HG03442 (cell line): ENCODE data around the gene YPEL3.

Experiments
- ATAC-seq: cut with Tn5 transposase; IDR thresholded peaks from one replicate; pipeline ENCODE4 v1.9.1; 2021; ENCODE audit warnings: mild to moderate bottlenecking, moderate library complexity; ENCODE audit not compliant: unreplicated experiment

The YPEL3 gene

DNA sequence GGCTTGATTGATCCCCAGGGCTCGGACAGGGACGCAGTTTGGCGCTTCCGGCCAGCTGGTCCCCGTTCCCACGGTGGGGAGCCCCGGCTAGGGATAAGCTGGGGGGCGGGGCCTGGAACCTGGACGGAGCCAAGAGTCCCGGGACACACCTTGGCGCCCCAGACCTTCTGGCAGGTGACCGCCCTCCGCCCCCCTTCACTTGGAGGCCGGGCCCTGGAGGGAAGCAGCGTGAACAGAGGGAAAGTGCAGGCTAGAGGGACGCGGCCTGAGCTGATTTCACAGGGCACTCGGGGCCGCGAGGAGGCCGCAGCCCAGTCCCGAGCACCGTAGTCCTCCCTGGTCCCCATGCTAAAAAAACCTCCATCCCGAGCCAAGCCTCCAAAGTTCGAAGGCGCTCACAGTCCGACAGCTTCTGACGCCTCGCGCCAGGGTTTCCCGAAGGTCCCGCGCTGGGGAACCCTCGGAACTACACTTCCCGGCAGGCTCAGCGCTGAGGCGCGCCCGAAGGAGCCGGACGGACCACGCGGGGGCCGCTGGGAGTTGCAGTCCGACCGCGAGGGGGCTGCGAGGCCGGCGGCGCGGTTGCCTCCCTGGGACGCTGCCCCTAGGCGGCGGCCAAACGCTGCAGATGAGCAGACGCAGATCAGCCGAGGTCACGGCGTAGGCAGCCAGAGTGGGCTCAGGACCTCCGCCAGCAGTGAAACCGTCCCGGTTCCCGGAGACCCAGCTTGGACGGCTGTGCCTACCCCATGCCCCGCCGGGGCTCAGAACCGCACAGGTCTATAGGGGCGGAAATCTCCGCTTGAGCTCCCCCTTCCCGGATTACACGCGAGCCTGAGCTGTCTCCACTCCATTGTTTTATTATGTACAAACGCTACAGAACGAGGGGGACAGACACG is 4.3 kb downstream of the YPEL3 start, which contains the start of gene TBX6:
Gene TBX6 (minus strand): TSS at position 451 of the 899 bp plus-strand sequence. CDS start 731 bp downstream, outside the sequence.
- peak; percentile 59 for ATAC-seq

DNA sequence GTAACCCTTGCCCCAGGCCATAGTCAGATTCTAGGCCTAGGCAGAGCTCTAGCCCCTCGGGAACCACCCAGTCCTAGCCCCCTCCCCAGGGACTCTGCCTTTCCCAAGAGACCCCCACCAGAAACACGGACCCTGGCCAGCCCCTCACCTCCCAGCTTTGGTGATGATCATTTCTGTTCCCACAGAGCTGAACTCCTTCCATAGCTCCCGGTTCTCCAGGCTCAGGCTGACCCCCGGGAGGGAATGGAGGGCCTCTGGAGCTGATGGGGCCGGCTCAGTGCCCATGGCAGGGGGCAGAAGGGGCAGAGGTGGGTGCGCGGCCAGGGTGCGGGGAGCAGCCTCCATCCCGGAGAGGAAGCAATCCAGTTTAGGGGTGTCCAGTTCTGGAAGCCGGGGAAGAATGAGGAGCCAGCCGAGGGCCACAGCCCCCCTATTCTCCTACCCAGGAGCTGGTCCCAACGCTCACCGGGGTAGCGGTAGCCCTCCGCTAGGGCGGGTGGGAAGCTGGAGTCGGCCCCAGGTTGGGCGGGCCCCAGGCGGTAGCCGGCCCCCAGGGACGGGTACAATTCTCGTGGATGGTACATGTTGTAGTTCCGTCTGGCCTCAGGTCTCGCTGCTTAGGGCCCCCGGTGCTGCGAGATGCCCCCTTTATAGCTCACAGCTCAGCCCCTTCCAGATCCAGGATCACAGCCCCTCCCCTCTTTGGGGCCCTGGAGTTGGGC is 5.2 kb downstream of the YPEL3 start:
- ATAC-seq, result no peak

DNA sequence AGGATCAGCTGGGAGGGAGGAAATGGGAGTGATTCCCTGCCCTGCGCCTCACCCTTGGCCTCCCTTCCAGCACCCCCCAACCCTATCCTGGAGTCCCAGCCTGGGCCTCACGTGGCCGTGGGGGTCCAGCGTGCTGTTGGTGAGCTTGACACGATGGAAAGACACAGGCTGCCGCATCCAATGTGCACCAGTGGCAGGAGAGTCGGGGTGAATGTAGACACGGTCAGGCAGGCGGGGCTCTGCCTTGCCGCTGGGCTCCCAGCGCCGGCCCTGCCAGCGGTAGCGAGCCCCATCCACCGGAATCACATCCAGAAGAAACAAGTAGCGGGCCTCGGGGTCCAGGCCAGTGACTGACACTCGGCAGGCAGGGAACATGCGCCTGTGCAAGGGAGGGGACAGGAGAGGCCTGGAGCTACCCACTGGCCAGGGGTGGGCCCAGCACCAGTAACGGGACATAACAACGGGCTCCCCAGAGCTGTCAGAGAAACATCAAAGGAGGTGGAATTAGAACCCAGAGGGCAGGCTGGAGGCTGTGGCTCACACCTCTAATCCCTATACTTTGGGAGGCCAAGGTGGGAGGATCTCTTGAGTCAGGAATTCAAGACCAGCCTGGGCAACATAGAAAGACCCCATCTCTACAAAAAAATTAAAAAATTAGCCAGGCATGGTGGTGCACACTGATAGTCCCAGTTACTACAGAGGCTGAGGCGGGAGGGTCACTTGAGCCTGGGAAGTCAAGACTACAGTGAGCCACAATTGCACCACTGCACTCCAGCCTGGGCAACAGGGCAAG is 7.0 kb downstream of the YPEL3 start:
- no peak for ATAC-seq

DNA sequence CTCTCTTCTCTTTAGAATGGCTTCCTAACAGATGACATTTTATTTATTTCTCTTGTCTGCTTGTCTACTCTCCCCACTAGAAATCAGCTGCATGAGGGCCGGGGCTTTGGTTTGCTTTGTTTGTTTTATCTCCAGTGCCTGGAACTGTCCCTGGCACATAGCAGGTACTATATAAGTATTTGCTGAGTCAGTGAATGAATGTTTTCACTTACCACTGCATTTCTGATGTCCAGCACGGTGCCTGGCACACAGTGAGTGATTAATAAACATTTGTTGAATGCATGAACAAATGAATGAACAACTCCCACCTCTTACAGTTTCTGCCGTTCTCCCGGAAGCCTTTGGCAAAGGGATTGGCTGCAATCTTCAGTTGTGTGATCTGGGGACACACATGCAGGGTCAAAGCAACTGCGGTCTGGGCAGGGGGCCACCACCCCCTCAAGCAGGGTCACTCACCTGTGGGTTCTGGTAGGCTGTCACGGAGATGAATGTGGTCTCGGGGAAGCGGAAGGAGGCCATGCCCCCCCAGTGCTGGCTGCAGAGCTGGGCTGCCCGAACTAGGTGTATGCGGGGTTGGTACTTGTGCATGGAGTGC is 7.7 kb downstream of the YPEL3 start:
- ATAC-seq, result no peak

DNA sequence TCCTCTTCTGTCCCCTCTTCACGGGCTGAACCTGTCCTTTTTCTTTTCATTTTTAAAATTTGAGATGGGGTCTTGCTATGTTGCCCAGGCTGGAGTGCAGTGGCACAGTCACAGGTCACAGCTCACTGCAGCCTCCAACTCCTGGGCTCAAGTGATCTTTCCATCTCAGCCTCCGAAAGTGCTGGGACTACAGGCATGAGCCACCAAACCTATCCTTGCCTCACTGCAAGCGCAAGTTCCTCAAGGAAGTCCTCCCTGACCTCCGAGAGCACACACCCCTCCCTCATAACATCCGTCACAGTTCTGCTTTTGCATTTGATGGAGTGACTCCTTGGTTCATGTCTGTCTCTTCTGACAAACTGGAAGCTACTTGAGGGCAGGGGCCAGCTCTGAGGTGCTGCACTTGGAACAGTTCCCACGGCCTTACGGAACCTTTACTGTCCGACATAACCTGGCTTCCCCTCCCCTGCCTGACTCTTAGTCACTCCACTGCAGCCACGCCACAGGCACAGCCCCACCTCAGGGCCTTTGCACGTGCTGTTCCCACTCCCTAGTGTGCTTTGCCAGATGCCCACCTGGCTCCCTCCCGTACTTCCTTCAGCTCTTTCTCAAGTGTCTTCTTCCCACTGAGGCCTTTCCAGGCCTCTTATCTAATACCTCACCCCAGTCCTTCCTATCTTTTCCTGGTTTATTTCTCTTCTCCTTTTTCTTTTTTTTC is 8.7 kb downstream of the YPEL3 start:
- no peak for ATAC-seq

DNA sequence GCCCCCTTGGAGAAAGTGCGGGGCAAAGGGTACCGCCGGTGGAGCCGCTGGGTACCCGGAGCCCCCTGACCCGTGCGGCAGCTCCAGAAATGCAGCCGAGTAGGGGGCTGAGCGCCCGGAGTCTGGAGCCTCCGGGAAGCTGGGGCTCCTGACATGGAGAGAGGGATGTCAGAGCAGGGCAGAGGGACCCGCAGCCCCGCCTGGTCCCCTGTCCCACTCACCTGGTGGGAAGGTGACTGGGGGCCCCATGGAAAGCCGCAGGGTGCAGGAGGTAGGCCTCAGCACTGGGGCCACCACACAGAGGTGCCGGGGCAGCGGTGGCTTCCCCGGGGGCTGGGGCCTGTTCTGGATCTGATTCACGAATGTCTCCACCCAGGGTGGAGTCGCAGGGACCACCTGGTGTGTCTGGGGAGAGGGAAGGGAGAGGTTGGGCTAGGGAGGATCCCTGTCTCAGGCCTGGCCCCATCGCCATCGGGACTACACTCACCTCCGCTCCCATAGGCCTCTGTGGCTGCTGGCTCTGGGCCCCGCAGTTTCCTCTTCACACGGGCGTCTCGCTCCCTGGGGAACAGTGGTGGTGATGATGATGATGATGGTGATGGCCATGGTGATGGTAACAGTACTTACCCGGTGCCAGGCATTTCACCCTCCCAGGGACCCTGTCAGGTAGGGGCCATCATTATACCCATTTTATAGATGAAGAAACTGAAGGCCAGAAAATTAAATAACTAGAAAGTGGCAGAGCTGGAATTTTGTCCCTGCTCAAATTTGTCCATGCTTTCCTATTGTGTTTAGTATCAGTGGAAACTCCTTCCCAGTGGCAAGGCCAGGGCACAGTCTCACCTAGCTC is 9.5 kb downstream of the YPEL3 start:
- ATAC-seq, result no peak

DNA sequence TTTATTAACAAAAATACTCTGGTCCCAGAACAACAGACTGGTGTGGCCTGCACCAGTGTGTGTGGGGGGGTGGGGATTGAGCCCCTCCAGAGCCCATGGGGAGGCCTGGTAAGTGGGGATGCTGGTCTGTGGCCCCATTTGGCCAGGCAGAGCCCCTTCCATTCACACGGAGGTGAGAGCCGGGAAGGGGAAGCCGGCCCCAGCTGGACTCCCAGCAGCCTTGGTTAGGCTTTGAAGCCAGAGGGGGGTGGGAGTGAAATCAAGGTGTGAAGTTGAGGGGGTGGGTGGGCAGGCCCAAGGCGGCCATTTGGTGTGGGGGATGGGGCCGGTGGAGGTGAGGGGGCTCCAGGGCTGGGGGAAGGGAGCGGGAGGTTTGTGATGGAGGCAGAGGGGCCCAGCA is 10.2 kb downstream of the YPEL3 start:
- no peak for ATAC-seq

DNA sequence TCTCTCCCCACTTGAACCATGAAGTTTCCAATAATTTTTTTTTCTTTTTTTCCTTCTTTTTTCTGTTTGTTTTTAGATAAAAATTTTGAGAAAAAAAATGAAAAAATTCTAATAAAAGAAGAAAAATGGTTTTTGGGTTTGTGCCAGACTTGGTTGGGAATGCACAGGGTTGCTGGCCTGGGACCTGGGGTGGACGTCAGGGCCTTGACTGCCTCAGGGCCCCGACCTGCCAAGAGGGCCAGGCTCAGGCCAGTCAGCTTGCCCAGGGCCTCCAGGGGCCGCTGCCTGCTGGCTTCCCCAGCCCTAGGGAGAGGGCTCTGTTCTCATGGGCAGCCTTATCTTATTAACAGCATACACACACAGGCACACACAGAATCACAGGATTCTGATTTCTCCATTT is 10.8 kb downstream of the YPEL3 start:
- ATAC-seq, result no peak

DNA sequence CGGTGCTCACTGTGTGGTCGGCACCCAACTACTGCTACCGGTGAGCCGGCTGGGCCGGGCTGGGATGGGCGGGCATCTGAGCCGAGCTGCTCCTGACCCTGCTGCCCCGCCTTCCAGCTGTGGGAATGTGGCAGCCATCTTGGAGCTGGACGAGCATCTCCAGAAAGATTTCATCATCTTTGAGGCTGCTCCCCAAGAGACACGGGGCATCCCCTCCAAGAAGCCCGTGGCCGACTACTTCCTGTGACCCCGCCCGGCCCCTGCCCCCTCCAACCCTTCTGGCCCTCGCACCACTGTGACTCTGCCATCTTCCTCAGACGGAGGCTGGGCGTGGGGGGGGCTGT is 11.2 kb downstream of the YPEL3 start:
- ATAC-seq, result no peak

DNA sequence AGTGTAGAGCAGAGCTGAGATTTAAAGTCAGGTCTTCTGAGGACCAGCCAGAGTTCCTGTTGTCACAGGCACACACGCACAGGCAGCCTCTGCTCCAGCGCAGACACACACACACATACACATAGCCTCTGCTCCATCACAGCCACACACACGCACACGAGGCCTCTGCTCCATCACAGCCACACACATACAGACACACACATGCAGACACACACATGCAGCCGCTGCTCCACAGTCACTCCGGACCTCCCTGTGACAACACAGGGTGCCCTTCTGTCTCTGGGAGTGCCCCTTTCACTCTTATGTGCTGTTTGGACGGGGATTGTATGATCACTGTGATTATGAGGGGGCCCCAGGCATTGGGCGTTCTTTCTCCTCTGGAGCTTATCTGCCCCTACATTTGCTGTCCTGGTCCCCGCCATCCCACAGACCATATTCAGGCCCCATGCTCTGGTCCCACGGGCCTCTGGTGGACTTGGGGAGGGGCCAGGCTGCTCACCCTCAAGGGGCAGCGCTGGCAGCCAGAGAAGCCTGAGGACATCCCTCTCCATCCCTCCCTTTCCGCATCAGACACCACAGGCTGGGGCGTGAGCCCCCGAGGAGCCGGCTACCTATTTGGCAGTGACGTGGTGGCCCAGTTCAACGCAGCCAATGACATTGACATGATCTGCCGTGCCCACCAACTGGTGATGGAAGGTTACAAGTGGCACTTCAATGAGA is 11.8 kb downstream of the YPEL3 start:
- no peak for ATAC-seq

DNA sequence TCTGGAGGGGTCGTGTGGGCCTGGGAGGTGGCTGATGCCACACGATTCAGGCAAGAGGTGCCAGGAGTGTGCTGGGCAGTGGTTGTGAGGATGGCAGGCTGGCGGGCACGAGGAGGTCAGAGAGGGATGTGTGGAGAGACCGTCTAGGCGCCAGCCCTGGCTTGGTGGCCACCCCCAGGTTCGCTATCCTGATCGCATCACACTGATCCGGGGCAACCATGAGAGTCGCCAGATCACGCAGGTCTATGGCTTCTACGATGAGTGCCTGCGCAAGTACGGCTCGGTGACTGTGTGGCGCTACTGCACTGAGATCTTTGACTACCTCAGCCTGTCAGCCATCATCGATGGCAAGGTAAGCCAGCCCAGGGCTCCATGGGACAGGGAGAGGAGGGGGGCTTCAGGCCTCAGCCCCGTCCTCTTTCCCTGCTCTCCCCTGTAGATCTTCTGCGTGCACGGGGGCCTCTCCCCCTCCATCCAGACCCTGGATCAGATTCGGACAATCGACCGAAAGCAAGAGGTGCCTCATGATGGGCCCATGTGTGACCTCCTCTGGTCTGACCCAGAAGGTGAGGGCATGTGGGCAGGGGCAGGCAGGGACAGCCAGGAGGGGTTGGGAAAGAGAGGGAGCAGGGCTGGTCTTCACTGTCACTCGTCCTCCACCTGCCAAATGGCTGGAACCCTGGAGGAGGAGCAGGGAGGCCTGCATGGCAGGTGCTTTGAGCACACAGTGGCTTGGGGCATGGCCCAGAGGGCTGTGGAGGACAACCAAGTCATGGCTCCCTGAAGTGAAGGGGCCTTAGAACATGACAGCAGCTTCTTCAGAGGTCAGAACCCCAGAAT is 12.6 kb downstream of the YPEL3 start:
- no peak for ATAC-seq

DNA sequence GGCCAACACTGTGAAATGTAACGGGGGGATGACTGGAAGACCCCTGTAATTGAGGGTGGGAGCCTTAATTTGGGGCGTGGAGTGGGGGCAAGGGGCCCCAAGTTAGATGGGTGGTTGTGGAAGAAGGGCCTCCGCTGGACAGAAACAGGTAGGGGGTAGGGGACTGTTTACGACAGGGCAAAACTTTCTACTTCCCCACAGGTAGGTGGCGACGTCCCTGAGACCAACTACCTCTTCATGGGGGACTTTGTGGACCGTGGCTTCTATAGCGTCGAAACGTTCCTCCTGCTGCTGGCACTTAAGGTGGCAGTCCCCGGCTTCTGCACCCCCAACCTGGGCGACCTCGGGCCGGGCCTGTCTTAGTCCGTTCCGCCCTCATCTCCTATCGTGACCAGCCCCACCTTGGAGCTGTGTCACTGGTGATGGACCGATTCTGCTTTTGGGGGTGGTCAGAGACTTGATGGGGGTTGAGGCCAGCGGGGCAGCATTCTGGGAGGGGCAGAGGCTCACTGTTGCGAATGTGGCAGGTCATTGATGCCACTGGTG is 13.4 kb downstream of the YPEL3 start:
- no peak for ATAC-seq

DNA sequence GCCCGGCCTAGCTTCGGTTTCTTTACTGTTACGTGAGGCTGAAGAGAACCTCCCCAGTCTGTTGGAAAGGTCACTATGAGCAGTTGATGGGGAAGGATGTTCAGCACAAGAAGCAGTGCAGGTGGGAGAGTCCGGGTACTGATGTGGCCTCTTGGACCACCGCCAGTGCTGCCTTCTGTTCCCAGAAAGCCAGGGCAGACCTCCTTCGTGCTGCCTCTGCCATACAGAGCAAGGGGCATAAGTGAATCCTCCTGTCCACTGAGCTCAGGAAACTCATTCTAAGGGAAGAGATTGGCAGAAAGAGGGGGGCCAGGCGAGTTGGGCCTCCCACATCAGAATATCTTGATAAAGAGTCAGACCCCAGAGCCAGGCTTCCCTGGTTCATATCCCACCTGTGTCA is 16.5 kb downstream of the YPEL3 start:
- no peak for ATAC-seq

DNA sequence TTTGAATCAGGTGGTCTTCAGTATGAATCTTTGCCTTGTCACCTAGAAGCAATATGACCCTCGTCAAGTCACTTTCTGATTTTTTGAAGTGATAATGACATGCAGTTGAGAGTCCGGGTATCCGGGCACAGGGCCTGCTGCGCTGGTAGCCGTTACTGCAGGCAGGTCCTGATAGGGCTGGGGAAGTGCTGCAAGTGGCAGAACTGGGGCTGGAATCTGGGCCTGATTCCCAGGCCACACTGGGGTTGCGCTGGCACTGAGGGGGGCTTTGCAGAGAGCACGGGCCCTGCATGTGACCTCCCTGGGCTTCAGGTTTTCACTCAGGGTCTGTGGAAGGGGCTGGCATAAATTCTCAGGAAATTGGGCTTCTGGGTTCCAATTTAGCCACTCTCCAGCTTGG is 17.3 kb downstream of the YPEL3 start:
- ATAC-seq, result no peak

DNA sequence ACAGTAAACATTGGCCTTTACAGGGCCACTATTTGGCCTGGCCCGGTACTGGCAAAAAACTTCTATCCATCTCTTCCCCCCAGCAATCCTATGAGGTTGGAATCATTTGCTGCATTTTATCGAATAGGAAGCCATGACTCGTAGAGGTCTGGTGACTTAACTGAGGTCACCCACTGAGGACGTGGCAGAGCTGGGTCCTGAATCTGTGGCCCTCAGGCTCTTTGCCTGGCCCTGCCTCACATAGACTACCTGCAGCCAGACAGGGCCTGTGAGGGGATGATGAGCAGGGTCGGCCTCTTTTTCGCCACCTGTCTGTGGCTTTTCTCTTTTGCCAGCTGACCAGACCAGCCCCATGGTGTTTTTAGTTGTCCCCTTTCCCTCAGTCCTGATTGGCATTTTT is 18.4 kb downstream of the YPEL3 start:
- ATAC-seq, result no peak

DNA sequence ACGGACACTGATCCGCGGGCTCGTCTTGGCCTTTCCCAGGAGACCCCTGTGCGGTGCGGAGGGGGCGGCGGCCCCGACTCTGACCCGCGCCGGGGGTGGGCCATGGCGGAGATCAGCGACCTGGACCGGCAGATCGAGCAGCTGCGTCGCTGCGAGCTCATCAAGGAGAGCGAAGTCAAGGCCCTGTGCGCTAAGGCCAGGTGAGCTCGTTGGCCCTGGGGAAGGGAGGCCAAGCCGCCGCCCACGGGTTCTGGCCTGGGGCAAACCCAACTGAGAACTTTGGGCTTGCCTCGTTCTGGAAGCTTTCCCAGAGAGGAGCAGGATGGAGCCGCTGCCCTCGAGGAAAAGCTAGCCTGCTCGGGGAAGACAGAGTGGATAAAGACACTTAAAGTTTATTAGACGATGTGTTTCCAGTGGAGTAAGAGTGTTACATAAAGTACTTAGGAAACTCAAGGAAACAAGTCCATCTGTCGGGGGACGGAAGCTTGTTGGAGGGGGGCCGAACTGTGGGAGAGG is 19.7 kb downstream of the YPEL3 start:
- peak; percentile 30 for ATAC-seq

DNA sequence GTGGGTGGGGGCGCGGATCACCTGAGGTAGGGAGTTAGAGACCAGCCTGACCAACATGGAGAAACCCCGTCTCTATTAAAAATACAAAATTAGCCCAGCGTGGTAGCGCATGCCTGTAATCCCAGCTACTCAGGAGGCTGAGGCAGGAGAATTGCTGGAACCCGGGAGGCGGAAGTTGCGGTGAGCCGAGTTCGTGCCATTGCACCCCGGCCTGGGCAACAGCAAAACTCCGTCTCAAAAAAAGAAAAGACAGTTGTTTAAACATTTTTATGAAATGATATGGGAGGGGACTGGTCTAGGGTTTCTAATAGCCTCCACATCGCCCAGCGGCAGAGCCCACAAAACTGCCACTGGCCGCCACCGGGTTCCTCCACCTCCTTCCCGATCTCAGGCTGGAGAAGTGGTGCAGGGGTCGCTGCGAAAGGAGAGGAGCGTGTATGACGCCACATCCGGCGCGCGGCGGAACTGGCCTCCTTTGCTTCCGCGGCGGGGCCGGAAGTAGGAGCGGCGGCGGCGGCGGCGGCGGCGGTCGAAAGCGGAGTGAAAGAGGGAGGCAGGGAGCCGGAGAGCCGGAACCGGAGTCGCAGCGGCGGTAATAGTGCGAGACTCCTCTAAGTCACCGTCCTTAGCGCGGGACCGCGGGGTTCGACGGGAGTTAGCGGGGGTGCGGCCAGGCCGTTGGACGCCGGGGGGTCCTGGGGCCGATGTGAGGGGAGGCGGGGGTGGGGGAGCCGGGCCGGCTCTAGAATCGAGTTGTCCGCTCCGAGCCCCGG is 20.3 kb downstream of the YPEL3 start, which contains the start of gene PPP4C:
Gene PPP4C (plus strand): TSS at position 492 of the 773 bp plus-strand sequence. CDS start 384 bp downstream, outside the sequence.
- peak; percentile 73 for ATAC-seq
